ENCODE data around the gene OR1J2.

- no peak for TF ChIP-seq CTCF (conservative IDR thresholded peaks at IDR 0.05)
- no peak for TF ChIP-seq ZFX (IDR thresholded peaks at IDR 0.05)
These were observed 33.3 kb upstream of the OR1J2 start for GRCh38 chr9:122477346-122477745.
